NCI-H69 (cell line): ENCODE results near the gene DSC2.
A peak's percentile ranks its signal among the peaks of the same experiment; 100 is the strongest.
"Not testable (repeated sequence)": the region's sequence is repeated elsewhere in the genome, so short reads cannot be mapped to it uniquely, and the experiment has no call there.

Experiments used
- DNase-seq: peaks from one replicate; lab custom pipeline; 2025; lab: John Stamatoyannopoulos, UW

DSC2 gene

DNA sequence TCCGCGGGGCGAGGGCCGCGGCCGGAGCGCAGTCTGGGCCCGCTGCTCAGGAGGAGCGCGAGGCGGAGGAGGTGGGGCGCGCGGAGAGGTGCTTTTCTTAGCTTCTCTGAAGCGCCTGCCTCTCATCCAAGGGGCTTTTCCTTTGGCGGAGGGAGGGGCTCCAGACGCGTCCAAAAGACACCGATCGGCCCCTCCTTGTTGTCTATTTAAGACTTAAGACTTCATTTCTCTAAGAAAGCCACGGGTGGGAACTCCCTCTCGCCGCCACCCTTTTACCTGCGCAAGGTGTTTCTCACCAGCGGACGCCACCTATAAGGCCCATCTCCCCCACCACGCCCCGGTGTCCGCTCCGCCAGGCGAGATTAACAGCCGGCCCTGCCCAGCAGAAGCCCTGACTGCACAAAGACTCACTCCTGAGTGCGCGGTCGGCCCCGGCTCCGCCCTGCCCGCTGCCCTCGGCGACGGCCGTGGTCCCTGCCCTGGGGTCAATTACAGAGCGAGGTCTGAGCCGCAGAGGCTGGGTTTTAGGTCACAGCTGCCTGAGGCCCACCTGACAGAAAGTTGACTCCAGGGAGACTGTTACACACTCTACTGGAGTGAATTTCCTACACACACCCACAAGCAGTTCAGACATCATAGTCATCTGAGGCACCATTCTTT, at the start of gene DSC2:
TSS of gene DSC2 (minus strand) at position 397 of the 660 bp plus-strand sequence. CDS start 450 bp downstream, outside the sequence.
- DNase-seq: peak; percentile 40

DNA sequence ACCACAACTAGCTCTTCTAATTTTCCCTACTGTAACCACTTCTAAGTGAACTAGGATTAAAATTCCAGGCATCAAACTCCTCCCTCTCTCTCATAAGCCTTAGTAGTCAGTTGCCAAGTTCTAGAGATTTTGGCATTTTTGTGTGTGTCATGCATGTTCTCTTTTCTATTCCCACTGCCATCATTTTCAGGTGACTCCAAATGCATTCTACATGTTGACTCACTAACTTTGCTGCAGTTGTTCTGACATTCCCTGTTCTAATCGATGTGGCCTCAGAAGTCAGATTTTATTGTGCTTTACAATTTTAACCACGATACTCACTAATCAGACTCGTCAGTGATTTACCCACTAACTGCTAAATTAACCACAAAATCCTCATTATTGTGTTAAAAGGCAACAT, 47.1 kb upstream of the DSC2 start:
- no peak for DNase-seq

DNA sequence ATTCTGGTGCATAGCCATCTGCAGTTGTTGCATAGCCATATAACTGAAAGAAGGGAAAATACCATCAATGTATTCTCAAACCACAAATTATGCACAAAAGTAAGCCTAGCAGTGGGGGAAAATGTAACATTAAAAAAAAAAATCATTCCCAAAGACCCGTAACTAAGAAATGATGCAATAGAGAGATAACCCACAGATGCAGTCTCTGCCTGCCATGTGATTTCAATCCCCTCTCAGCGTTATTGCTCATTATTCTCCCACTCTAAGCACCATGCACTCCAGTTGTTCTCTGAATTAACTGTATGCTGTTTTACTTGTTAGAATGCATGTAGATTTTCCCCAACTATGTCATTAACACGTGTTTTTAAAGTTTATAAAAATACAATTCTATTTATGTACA, 46.4 kb upstream of the DSC2 start:
- no peak for DNase-seq

DNA sequence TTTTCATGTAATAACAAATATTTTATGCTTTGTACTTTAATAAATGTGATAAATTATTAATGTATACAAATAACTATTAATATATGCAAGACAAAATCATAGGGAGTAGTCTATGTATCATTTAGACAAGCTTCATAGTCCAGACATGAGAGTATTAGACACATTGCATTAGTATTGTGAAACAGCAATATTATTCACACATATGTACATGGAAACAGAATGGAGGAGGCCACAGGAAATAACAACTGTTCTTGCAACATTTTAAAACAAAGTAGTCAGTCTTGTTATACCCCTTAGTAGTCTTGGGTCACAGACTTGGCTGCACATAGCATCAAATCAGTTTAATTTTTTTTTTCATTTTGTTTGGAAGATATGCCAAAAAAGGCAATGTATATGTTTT, 44.6 kb upstream of the DSC2 start:
- no peak for DNase-seq

DNA sequence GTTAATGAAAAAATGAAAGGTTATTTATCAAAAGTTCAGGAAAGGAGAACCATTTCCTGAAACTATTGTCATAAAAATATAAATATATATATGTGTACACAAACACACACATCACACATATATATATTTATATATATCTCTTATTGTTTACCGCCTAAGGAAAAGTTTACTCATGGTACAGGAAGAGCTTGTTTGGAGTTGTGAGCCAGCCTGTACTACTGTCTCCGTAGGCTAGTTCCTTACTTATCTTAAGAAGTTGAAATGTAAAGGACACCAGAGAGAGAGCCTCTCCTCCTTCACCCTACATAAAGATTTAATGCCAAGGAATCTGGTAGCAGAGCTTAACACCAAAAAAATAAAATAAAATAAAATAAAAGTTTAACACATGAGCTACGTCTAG, 40.8 kb upstream of the DSC2 start:
- no peak for DNase-seq

DNA sequence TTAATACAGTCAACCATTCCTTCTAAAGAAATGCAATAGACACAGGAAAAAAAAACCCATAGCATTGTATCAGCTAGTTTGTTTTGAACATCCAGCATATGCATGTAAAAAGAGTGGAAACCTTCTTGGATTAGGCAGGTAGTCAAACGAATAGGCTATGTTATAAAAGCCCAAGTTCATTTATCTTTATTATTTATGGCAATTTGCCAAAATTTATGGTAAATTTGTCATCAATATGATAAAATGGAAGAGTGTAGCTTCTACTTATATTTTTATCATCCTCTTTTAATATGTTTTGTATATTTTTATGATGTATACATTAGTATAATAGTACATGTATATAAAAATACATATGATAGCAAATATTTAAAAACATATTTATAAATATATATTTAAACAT, 36.5 kb upstream of the DSC2 start:
- no peak for DNase-seq

DNA sequence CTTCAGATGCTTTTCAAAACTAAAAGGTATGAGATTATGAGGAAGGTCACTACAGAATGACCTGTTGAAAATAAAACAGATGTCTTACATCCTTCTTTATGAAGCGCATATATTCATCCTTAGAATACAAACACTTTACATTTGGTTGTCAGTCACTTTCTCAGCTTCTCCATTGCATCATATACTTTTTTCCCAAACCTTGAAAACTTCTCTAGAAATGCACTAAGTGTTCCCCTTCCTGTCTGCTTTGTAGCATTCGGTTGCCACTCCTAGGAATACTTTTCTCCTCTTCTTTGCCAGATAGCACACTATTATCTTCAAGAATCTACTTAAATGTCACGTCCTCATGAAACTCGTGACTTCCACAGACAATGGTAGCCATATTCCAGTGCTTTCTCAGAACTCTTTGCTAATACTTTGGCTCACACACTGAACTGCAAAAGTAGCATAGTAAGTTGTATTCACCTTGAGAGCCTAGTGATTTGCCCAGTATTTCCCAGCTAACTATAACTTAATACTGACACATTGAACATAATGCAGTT, 32.8 kb upstream of the DSC2 start:
- no peak for DNase-seq

DNA sequence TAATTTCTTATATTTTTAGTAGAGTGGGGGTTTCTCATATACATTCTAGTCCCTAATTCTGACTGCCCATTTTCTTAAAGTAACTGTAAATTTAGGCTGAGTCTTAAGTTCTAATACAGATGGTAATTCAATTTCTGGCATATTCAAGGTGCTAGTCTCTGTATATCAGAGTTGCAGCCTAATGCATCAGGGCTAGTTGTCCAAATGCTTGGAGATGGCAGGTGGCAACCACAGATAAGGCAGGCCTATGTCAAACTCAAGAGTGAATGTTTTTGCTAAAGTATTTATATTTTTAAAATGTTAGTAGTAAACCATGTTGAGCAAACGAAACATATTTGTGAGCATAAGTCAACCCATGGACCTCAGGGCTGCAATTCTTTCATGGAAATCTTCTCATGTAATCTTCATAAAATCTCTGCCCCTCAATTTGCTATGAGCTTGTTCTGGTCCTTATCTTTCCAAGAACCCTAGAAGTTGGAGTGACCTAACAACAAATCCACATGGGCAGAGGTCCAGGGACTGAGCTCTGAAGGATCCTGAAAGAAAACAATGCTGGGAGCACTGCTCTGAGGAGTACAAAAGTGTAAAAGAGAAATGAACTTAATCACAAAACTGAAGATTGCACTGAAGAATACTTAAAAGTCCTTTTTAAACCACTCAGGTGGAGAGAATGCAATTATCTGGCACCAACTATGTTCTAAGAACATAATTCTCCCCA, 27.3 kb upstream of the DSC2 start:
- no peak for DNase-seq

DNA sequence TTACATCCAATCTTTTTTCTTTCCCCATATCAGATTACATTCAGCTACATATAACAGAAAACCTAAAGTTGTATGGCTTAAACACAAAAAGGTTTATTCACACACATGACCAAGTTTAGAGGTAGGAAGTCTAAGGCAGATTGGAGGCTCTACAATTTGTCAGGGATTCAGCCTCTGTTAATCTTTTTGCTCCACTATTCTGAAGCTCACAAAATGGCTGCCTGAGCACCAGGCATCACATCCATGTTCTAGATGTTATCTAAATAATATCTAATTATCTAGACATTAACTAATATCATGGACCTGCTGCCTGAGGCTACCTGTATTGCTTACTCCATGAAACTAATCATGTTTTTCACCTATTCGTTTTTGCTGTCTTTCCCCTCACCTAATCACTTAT, 23.7 kb upstream of the DSC2 start:
- no peak for DNase-seq

DNA sequence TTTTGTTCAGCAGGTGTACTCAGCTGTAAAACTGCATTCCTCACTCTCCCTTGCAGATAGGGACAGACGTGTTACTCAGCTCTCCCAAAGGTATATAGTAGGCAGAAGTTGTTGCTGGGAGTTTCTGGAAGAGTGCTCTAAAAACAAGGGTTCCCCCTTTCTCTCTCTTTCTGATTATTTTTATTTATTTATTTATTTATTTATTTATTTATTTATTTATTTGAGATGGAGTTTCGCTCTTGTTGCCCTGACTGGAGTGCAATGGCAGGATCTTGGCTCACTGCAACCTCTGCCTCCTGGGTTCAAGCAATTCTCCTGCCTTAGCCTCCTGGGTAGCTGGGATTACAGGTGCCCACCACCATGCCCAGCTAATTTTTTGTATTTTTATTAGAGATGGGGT, 20.9 kb upstream of the DSC2 start:
- DNase-seq: not testable (repeated sequence)

DNA sequence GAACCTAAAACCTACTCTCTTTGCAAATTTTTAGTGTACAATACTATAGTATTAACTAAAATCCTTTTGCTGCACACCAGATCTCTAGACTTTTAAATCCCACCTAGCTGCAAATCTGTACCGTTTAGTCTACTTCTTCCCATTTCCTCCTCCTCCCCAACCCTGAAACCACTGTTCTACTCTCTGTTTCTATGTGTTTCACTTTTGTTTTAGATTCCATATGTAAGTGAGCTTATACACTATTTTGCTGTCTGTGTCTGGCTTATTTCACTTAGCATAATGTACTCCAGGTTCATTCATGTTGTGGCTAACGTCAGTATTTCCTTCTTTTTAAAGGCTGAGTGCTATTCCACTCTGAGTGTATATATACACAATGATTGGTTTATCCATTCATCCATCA, 18.4 kb upstream of the DSC2 start:
- no peak for DNase-seq

DNA sequence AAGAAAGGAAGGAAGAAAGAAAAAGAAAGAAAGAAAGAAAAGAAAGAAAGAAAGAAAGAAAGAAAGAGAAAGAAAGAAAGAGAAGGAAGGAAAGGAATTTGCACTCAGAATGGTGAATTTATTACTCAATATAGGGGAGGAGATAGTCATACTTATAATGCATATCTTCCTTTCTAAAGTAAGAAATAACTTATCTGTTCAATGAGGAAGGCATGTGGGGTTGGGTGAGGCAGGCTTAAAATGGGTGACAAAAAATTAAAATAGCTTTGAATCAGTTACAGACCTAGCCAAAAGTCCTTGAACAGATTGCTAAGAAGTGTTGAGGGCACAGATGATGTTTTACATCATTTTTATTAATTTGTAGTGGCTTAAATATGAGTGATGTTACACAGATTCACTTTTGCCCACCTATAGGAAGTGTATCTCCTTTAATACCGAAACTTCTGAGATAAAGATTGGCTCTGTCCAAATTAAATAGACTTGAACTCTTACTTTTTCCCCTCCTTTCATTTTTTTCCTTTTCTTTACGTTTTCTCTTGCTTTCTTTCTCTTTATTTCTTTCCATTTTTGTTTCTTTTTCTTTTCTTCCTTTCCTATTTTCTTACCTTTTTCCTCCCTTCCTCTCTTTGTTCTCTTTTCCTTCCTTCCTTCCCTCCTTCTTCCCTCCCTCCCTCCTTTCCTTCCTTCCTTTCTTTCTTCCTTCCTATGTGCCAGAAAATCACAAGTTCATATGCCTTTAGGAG, 14.8 kb upstream of the DSC2 start:
- no peak for DNase-seq

DNA sequence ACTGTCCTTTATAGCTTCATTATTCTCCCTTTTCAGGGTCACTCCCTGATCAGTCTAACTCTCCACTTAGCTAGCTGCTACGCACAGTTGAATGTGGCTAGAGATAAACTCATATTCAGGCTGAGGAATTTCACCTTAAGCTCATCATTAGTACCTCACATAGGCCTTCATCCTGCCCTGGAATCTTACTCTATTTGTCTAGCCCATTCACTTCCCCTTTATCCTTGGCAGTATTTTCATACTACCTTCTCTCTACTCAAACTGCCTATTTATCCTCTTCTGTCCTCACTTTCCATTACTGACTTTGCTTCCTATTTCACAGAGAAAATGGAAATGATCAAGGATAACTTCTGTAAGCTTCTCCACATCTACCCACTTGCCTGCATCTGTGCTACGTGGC, 10.6 kb upstream of the DSC2 start:
- no peak for DNase-seq

DNA sequence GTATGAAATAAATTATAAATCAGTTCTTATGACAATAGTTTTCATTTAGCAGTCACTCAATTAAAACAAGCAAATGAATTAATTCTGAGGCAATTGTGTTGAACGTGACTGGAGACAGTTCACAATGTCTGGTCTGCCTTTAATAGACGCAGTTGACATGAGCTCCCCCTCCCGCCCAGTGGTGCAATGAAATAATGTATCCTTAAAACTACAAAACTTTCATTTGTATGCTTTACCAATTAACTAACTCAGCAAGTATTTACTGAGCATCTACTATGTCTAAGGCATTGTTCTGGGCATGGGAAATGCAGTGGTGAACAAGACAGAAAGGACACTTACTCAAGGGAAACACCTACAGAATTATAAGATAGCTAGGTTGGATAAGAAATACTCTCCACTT, 3.5 kb upstream of the DSC2 start:
- DNase-seq: no peak

DNA sequence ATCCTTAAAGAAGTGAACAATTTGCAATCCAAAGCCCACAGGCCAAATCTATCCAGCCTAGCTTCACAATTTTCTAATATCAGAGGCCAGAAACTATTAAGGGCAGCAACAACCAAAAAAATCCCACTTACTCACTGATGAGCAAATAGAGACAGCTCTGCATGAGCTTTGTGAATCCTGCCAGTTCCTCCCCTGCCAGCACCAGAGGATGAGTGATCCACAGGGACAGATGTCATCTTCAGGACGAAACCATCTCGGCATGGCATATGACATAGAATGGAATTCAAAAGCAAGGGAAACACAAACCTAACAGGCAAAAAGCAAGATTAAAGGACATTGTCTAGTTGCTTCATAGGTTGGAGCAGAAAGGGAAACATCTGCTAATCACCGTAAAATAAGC, 2.2 kb upstream of the DSC2 start:
- DNase-seq: no peak

DNA sequence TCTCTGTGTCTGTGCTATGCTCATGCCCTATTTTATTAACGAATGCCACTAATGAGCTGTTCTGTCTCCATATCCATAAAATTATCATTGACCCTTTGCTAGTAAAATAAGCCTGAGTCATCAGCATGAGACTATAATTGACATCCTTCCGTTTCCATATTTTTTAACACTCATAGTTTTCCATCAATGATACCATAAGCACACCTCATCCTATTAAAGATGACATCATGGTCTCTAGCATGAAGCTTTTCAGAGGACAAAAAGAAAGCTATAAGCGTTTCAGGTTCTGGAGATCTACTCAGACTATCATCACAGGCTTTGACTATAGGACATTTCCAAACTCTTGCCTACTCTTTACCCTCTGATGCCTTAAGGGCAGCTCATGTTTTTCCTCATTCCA, 1.2 kb upstream of the DSC2 start:
- DNase-seq: no peak

DNA sequence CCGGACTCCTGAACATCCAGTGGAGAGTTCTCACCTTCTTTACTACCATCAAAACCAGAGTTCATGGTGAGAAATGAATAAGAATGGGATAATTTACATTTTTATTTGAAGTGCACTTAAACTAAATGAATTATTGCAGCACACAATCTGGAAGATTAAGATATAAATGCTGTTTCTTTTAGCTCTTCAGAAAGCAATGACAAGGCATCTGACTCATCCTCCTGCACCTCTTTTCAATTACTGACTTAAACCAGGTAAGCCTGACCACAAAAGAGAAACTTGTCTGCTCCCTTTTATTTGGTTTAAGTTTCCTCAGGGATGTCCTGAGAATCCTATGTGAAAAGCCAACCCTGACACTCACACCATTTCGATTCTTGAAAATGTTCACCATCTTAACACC, 720 bp upstream of the DSC2 start:
- DNase-seq: no peak

DNA sequence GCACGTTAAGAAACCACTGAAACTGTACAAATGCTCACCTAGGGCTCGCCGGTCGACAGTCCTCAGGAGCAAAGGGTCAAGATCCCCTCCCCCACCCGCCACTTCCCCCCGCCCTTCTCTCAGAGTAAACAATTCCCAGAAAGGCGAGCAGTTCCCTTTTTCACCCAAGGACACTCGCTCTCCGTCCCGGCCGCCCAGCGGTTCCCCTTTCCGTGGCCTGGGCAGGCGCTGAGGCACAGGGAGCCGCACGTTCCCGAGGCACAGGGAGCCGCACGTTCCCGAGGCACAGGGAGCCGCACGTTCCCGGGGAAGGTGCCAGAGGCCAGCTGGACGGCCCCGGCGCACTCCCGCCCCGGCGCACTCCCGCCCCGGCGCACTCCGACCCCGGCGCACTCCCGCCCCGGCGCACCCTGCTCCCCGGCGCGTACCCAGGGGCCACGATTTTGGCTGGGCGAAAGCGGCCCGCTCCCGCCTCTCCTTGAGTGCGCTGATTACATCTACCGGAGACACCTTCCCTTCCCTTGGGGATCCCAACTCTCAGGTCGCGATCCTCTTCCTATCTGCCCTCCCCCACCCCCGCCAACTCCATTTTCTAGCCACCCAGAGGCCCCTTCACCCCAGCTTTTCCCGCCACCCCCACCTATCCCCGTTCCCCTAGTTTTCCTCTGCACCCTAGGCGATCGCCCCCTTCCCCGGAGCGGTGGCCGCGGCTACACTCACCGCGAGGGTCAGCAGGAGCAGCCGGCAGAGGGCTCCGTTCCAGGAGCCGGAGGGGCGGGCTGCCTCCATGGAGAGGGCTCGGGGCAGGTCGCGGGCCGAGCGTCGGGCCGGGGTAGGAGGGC, 817 bp downstream of the DSC2 start:
- DNase-seq: peak; percentile 43

DNA sequence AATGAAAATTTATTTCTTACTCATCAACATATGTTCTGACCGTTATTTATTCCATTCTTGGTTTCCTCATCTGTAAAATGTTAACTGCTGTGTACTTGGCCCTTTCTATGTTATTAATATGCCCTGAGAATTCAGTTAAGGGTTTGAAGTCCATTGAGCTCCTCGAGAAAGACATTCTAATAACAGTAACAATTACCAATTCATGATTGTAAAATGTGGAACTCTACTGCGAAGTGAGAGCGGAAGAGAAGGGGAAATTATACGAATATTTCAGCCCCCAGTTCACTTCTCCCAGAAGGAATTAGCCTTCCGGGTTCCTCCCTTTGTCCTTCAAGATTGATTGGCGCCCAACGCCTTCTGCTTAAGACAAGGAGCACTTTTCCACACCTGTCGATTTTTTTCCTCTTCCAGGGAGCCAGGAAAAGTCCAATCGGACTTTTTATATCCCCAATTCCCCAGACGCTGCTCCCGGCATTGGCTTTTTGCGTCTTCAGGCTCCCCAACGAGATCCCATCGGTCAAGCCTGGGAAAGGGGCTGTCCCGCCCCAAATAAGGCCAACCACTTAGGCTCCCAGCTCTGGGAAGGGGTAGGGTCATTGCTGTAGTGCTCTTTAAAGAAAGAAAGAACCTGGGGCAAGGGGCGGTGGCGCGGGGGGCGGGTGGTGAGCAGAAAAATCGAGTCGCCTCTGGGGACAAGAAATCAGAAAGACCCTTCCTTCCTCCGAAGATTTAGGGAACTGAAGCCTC, 1.6 kb downstream of the DSC2 start:
- no peak for DNase-seq

DNA sequence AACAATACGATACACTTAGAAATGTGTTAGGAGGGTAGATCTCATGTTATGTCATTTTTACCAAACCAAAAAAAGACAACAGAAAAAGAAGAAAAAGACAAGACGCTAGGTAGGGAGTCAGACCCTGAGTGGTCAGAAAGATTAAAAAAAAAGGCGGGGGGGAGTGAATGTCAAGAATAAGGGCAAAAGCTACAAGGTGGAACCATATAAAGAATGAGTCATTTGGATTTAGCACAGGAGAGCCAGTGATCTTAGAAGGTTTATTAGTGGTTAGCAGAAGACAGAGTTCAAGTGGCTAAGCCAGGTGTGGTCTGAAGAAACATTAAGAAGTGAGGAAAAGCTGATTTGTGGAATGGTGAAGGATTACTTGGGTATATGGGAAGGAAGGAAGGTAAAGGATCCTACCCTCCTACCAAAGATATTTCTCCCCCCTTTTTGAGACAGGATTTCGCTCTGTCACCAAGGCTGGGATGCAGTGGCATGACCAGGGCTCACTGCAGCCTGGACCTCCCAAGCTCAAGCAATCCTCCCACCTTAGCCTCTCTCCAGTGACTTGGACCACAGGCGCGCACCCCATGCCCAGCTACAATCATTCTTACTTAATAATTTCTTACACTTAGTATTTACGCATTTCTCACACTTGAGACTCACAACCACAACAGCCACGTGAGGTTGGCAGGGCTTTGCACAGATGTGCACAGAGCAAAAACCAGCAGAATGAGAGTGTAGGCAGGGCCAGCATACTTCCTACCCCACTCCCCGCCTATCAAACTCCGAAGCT, 2.6 kb downstream of the DSC2 start:
- DNase-seq: no peak

DNA sequence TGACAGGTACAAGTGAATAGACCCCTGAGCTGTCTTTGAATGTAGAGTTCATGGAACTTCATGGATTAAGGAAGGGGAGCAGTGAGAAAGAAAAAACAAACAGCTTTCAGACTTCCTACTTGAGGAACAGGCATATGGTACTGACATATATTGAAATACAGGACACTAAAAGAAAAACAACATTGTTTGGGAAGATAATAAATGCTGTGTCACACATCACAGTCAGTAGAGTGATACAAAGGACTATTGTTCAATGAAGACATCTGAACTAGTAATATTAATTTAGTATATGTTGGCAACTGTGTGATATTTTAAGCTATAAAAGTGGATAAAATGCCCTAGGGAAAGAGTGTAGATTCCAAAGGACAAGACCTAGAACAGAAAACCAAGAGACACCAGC, 3.3 kb downstream of the DSC2 start:
- no peak for DNase-seq
